Adrenal gland (tissue), 12 donors: Measurements from ENCODE around the gene BSND. TPM values are rescaled to one million over a fixed set of nuclear protein-coding genes. Genes with fewer than 3 reads are reported as not detected.

Source experiments
- DNase-seq, 7 donors: peaks; one replicate each; pipeline ENCODE4 v3.0.0-alpha.2; 2019 to 2020
- H3K27ac ChIP-seq, 5 donors: fragments of 200-600 bp; sonication (generic) in 4 of 5; 1 replicate in 3 of 5; 2 replicates in 2 of 5; pipeline versions ENCODE4 v1.5.1 to v1.8.0; 2016 to 2020; ENCODE audit warnings: mild to moderate bottlenecking in 1 of 5
- H3K27me3 ChIP-seq: fragments of 200-600 bp; 2 replicates; pipeline ENCODE4 v1.8.0; 2021
- H3K36me3 ChIP-seq, 2 donors: fragments of 200-600 bp; replicated peaks in 1 of 2; 1 replicate in 1 of 2; 2 replicates in 1 of 2; pipeline versions ENCODE4 v1.5.1 to v1.8.0; 2018 to 2022
- H3K4me1 ChIP-seq, 2 donors: fragments of 200-600 bp; replicated peaks in 1 of 2; 1 replicate in 1 of 2; 2 replicates in 1 of 2; pipeline versions ENCODE4 v1.5.1 to v1.8.0; 2018 to 2021
- H3K4me3 ChIP-seq, 4 donors: fragments of 200-600 bp; sonication (generic) in 3 of 4; one replicate each; pipeline ENCODE4 v1.5.1; 2016 to 2018
- H3K9me3 ChIP-seq, 3 donors: fragments of 200-600 bp; sonication (generic) in 1 of 3; replicated peaks in 1 of 3; 1 replicate in 2 of 3; 2 replicates in 1 of 3; pipeline versions ENCODE4 v1.5.1 to v1.8.0; 2016 to 2021
- CTCF ChIP-seq, 6 experiments: fragments of 450-650 bp in 4 of 6; fragments of 200-600 bp in 2 of 6; sonication (generic) in 1 of 6; IDR thresholded peaks; 1 replicate in 5 of 6; 2 replicates in 1 of 6; pipeline versions ENCODE4 v1.5.1 to v1.8.0; 2016 to 2021; ENCODE audit warnings: antibody characterized with exemption in 6 of 6, mild to moderate bottlenecking in 2 of 6, moderate library complexity in 1 of 6
- POLR2A ChIP-seq, 2 donors: fragments of 450-650 bp; IDR thresholded peaks; one replicate each; pipeline ENCODE4 v1.6.1; 2017; ENCODE audit warnings: antibody characterized with exemption in 2 of 2, mild to moderate bottlenecking in 2 of 2, moderate library complexity in 1 of 2
- WGBS, 4 donors: extraction: QIAGEN DNeasy Blood & Tissue Kit in 2 of 4; methylation state at CpG; one replicate each; pipeline versions ENCODE4 v1.1.5 to v1.1.7; 2013 to 2017; 5-methylcytosine and 5-hydroxymethylcytosine counted together
- intact Hi-C, 2 donors: fragments of 100-400 bp; cut with DNase I; formaldehyde crosslinking; loops; one replicate each; pipeline versions ENCODE4 v1.14.1 to v1.15.0; 2022 to 2023
- polyA plus RNA-seq, 3 donors: library from polyadenylated mRNA; stranded (reverse); fragments of 200-250 nt in 2 of 3; fragments of 350-450 nt in 1 of 3; fragmentation: Illumina TruSeq in 1 of 3; extraction: RNeasy Lipid Tissue Mini Kit (QIAGEN cat#74804) in 1 of 3; gene quantifications; one replicate each; pipeline ENCODE4 v1.2.3, GENCODE V29; 2013 to 2014
- total RNA-seq, 9 donors: library from RNA; depleted of rRNA in 4 of 9; stranded (reverse); fragments of >200 nt in 4 of 9; fragments of 120-200 nt in 1 of 9; fragmentation: NEBNext Ultra II Directional in 1 of 9; extraction: Animal tissue kit (Norgen Biotek cat#: 25700) in 1 of 9; gene quantifications; one replicate each; pipeline versions ENCODE4 v1.1.0 to v1.2.4, GENCODE V29; 2013 to 2023
- donor health status: healthy with polysubstance abuse.
- donor health status: Bipolar disorder and iron deficiency.
- donor health status: DM: yes; HTN: yes; CAD: no.
- donor health status: DM: no; HTN: no; CAD: no.
- donor health status: DM: no; HTN: no; CAD: no.
- donor health status: DM: yes; HTN: yes; CAD: no.

Gene BSND
- total and polyA plus RNA-seq, 12 donors = 0.04 to 0.44 (median 0.08) TPM; not detected in 9

DNA sequence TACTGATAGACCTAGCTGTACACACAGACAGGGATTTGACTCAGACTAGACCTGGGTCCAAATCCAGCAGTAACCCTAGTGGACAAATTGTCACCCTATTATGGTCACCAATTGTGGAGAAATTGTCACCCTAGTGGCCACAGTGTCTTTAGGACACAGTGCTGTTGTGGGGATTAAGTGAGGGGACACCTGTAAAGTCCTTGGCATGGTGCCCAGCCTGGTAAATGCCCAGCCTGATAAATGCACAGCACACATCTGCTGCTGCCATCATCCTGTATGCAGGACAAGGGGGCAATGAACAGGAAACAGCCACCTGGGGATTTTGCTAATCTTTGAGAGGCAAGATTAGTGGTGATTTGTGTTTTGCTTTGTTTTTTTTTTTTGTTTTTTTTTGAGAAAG lies 16.0 kb upstream of the BSND start:
- Histone ChIP-seq H3K27ac (no peak overlapping the region), H3K9me3 (no peaks in the 10 kb centered on the region), H3K27me3 (no peaks in the 10 kb centered on the region), H3K36me3 (no peaks in the 10 kb centered on the region), H3K4me1 (peaks cover 9 to 15% of the 10 kb centered on the region in 2 donors), H3K4me3 (no peak overlapping the region)
- TF ChIP-seq CTCF (IDR thresholded peaks at IDR 0.05) = peak in 1 of 6 experiments; percentile 7
- no peak for TF ChIP-seq POLR2A (IDR thresholded peaks at IDR 0.05)
- intact Hi-C loops = no loop called here
- peak in 2 of 7 donors; percentile 23 to 52 for DNase-seq

GRCh38 chr1:54984131-54984842 lies 14.4 kb upstream of the BSND start:
- intact Hi-C loops = no loop called here
- no peak for TF ChIP-seq POLR2A (IDR thresholded peaks at IDR 0.05)
- no peak for TF ChIP-seq CTCF (IDR thresholded peaks at IDR 0.05)
- Histone ChIP-seq H3K9me3 (no peaks in the 10 kb centered on the region), H3K27me3 (no peaks in the 10 kb centered on the region), H3K4me1 (peaks cover 11 to 14% of the 10 kb centered on the region in 2 donors), H3K4me3 (no peak overlapping the region), H3K27ac (no peak overlapping the region), H3K36me3 (no peaks in the 10 kb centered on the region)
- DNase-seq = no peak
- WGBS, 4 donors = 38 to 65% (median 54%) methylated on average over 4 to 7 of the region's 7 CpGs

- no peak for DNase-seq
- H3K4me1 ChIP-seq = peaks cover 8 to 12% of the 10 kb centered on the region in 2 donors
- intact Hi-C loops = no loop called here
Observed at GRCh38 chr1:54985556-54985955, 13.2 kb upstream of the BSND start.

DNA sequence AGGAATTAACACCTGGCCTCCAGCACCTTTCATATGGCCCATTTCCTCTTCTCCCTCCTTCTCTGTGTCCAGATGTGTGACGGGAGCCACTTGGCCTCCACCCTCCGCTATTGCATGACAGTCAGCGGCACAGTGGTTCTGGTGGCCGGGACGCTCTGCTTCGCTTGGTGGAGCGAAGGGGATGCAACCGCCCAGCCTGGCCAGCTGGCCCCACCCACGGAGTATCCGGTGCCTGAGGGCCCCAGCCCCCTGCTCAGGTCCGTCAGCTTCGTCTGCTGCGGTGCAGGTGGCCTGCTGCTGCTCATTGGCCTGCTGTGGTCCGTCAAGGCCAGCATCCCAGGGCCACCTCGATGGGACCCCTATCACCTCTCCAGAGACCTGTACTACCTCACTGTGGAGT lies 12.7 kb upstream of the BSND start:
- no peaks in the 10 kb centered on the region for H3K27me3 ChIP-seq
- TF ChIP-seq CTCF (IDR thresholded peaks at IDR 0.05) = no peak
- no peak for TF ChIP-seq POLR2A (IDR thresholded peaks at IDR 0.05)
- no peak for DNase-seq
- no peak overlapping the region for H3K27ac ChIP-seq
- H3K4me3 ChIP-seq = no peak overlapping the region
- no peaks in the 10 kb centered on the region for H3K36me3 ChIP-seq
- 76 to 89% (median 86%) methylated on average over 9 to 15 of the region's 15 CpGs for WGBS, 4 donors
- intact Hi-C loops = no loop called here
- peaks cover 8 to 12% of the 10 kb centered on the region in 2 donors for H3K4me1 ChIP-seq
- no peaks in the 10 kb centered on the region for H3K9me3 ChIP-seq

More at GRCh38 chr1:54985556-54985955, 13.2 kb upstream of the BSND start:
- Histone ChIP-seq H3K27me3 (no peaks in the 10 kb centered on the region), H3K36me3 (no peaks in the 10 kb centered on the region), H3K4me3 (no peak overlapping the region), H3K27ac (no peak overlapping the region), H3K9me3 (no peaks in the 10 kb centered on the region)
- WGBS, 4 donors = 81 to 90% (median 89%) methylated on average over 5 of the region's 5 CpGs
- TF ChIP-seq CTCF (IDR thresholded peaks at IDR 0.05) (no peak), POLR2A (IDR thresholded peaks at IDR 0.05) (no peak)
